ENCODE data around the gene PHKB. TPM values are rescaled to one million over a fixed set of nuclear protein-coding genes. Genes with fewer than 3 reads are reported as not detected.
A peak's percentile ranks its signal among the peaks of the same experiment; 100 is the strongest.

PHKB gene
- total and polyA plus RNA-seq, 3 donors from 2014 or later, result 66.7 to 168 (median 136) TPM

DNA sequence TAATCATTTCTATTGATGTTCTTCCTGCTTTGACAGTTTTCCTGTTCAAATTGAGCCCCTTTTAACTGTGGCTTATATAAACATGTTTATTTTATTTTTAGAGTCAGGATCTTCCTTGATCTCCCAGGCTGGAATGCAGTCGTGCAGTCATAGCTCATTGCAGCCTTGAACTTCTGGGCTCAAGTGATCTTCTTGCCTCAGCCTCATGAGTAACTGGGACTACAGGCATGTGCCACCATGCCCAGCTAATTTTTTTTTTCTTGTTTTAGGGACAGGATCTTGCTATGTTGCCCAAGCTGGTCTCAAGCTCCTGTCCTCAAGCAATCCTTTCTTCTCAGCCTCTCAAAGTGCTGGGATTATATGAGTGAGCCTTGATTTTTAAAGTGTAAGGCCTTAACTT, 14.7 kb downstream of the PHKB start:
- Histone ChIP-seq H3K4me3 (no peak overlapping the region), H3K36me3 (ENCODE audit: low read depth, missing control alignments) (no peaks in the 10 kb centered on the region), H3K9me3 (no peaks in the 10 kb centered on the region), H3K4me1 (peaks cover 8% of the 10 kb centered on the region), H3K27ac (peak overlapping the region in 1 of 2 donors; percentile 17), H3K27me3 (no peaks in the 10 kb centered on the region)
- intact Hi-C loops (cut with DNase I; ENCODE audit: low total_unique reads), result no loop called here
- TF ChIP-seq, protein P1, sequence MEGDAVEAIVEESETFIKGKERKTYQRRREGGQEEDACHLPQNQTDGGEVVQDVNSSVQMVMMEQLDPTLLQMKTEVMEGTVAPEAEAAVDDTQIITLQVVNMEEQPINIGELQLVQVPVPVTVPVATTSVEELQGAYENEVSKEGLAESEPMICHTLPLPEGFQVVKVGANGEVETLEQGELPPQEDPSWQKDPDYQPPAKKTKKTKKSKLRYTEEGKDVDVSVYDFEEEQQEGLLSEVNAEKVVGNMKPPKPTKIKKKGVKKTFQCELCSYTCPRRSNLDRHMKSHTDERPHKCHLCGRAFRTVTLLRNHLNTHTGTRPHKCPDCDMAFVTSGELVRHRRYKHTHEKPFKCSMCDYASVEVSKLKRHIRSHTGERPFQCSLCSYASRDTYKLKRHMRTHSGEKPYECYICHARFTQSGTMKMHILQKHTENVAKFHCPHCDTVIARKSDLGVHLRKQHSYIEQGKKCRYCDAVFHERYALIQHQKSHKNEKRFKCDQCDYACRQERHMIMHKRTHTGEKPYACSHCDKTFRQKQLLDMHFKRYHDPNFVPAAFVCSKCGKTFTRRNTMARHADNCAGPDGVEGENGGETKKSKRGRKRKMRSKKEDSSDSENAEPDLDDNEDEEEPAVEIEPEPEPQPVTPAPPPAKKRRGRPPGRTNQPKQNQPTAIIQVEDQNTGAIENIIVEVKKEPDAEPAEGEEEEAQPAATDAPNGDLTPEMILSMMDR (IDR thresholded peaks at IDR 0.05), result no peak
- no peak for TF ChIP-seq POLR2A (IDR thresholded peaks at IDR 0.05)
- 30 to 39% methylated on average over 1 of the region's 1 CpG for WGBS, 2 donors
- DNase-seq, result peak; percentile 40

DNA sequence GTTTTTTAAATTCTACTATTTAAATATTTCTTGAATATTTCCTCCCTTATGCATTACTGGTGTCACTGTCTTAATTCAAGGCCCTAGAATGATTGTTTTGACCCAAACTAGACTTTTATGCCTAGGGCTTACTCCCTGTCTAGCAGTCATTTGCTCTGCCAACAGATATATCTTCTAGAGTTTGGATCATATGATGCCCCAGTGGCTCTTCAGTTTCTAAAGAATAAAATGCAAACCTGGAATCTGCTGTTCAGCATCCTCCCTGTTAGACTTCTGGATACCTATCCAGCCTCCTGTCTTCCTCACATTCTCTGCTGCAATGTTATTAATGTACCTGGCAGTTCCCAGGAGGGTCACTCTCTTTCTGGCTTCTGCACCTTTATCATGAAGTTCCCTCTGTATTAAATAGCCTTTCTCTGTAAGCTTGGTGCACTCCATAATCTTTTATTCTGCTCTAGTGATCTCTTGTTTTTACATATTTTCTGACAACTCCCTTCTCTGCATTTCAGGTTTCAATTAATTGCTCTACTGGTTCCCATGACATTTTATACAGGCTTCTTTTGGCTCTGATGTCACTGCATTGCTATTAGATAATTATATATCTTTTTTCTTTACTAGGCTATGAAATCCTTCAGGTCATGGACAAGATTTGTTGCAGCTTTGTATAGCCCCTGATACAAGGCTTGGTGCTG, 15.7 kb downstream of the PHKB start:
- H3K27me3 ChIP-seq, result no peaks in the 10 kb centered on the region
- no peaks in the 10 kb centered on the region for H3K36me3 ChIP-seq (ENCODE audit: low read depth, missing control alignments)
- TF ChIP-seq, protein P1 (IDR thresholded peaks at IDR 0.05), result no peak
- TF ChIP-seq POLR2A (IDR thresholded peaks at IDR 0.05), result no peak
- H3K4me3 ChIP-seq, result no peak overlapping the region
- H3K9me3 ChIP-seq, result no peaks in the 10 kb centered on the region
- no peak overlapping the region for H3K27ac ChIP-seq
- intact Hi-C loops (cut with DNase I; ENCODE audit: low total_unique reads), result no loop called here
- no peak for DNase-seq
- peaks cover 8% of the 10 kb centered on the region for H3K4me1 ChIP-seq

DNA sequence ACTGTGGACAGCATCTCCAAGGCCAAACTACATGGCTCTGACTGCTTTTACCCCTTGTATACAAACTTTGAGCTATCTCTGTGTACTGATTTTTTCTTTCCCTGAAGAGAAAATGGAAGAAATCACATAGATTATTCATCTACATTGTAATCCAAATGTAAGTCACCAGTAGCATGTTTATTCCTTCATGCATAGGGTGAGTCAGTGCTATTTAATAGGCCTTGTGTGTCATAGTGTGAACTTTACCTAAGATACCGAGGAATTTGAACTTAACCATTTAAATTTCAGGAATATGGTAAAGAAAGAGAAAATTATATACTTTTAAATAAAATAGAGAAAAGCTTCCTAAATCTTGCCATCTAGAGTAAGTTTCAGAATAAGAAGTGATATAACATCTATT, 16.5 kb downstream of the PHKB start:
- H3K4me1 ChIP-seq, result peaks cover 8% of the 10 kb centered on the region
- 97 to 98% methylated on average over 1 of the region's 1 CpG for WGBS, 2 donors
- no peak overlapping the region for H3K4me3 ChIP-seq
- no peak for DNase-seq
- intact Hi-C loops (cut with DNase I; ENCODE audit: low total_unique reads), result no loop called here
- no peaks in the 10 kb centered on the region for H3K9me3 ChIP-seq
- H3K27ac ChIP-seq, result no peak overlapping the region
- TF ChIP-seq POLR2A (IDR thresholded peaks at IDR 0.05), result no peak
- TF ChIP-seq, protein P1 (IDR thresholded peaks at IDR 0.05), result no peak
- H3K36me3 ChIP-seq (ENCODE audit: low read depth, missing control alignments), result no peaks in the 10 kb centered on the region
- H3K27me3 ChIP-seq, result no peaks in the 10 kb centered on the region

DNA sequence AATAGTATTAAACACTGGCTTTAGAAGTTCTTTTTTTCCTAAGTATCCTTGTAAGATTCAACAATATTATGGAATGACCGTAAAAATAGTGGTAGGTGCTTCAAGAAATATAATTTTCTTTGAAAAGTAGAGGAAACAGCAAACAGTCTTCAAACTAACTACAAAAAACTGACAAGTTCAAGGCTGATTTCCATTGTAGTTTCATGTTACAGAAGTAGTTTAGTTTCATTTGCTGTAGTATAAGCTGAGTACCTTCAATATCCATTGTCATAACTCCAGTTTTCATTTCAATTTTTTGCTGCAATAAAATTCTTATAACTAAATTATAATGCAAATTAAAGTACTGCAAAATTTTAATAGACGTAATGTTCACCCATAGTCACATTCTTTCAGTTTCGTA, 19.3 kb downstream of the PHKB start:
- Histone ChIP-seq H3K27ac (no peak overlapping the region), H3K9me3 (no peaks in the 10 kb centered on the region), H3K4me3 (no peak overlapping the region), H3K4me1 (peaks cover 5% of the 10 kb centered on the region), H3K36me3 (ENCODE audit: low read depth, missing control alignments) (no peaks in the 10 kb centered on the region), H3K27me3 (no peaks in the 10 kb centered on the region)
- intact Hi-C loops (cut with DNase I; ENCODE audit: low total_unique reads), result no loop called here
- WGBS, 2 donors, result 92 to 93% methylated on average over 3 of the region's 3 CpGs
- TF ChIP-seq, protein P1 (IDR thresholded peaks at IDR 0.05), result no peak
- no peak for TF ChIP-seq POLR2A (IDR thresholded peaks at IDR 0.05)
- DNase-seq, result no peak
